GM13976 (cell line): ENCODE data around the gene MRPL28.
"Not testable (repeated sequence)": the region's sequence is repeated elsewhere in the genome, so short reads cannot be mapped to it uniquely, and the experiment has no call there.

Source experiments
- DNase-seq: peaks from one replicate; pipeline ENCODE4 v3.0.0; 2012; ENCODE audit warnings: low spot score
- CTCF ChIP-seq: IDR thresholded peaks from 2 replicates; pipeline ENCODE4 v1.5.1; 2012; ENCODE audit warnings: borderline replicate concordance, mild to moderate bottlenecking; ENCODE audit not compliant: insufficient read depth; ENCODE audit errors: extremely low read depth, missing control alignments, control extremely low read depth
- in situ Hi-C: fragments of 300-500 bp; cut with MboI; formaldehyde crosslinking; loops from one replicate; pipeline ENCODE4 v1.12.0; 2022; ENCODE audit warnings: low sequenced_read_pairs, mixed read lengths, inconsistent platforms; ENCODE audit not compliant: unreplicated experiment

The MRPL28 gene

GRCh38 chr16:370443-370842 lies at the start of gene MRPL28:
Gene MRPL28, minus strand, starts transcription at chr16:370538. Its CDS starts 320 bp downstream, at chr16:370218.
- TF ChIP-seq CTCF, result no peak
- DNase-seq, result peak; percentile 99
- in situ Hi-C loops, result no loop called here

DNA sequence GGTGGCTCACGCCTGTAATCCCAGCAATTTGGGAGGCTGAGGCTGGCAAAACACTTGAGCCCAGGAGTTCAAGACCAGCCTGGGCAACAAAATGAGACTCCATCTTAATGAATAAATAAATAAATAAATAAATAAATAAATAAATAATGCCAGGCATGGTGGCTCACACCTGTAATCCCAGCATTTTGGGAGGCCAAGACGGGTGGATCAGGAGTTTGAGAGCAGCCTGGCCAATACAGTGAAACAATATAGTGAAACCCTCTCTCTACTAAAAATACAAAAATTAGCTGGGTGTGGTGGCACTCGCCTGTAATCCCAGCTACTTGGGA lies 44.8 kb upstream of the MRPL28 start:
- DNase-seq, in situ Hi-C loops: not testable (repeated sequence)

GRCh38 chr16:414395-415169 lies 44.2 kb upstream of the MRPL28 start:
- no peak for TF ChIP-seq CTCF
- in situ Hi-C loops, result no loop called here
- DNase-seq, result peak; percentile 18

DNA sequence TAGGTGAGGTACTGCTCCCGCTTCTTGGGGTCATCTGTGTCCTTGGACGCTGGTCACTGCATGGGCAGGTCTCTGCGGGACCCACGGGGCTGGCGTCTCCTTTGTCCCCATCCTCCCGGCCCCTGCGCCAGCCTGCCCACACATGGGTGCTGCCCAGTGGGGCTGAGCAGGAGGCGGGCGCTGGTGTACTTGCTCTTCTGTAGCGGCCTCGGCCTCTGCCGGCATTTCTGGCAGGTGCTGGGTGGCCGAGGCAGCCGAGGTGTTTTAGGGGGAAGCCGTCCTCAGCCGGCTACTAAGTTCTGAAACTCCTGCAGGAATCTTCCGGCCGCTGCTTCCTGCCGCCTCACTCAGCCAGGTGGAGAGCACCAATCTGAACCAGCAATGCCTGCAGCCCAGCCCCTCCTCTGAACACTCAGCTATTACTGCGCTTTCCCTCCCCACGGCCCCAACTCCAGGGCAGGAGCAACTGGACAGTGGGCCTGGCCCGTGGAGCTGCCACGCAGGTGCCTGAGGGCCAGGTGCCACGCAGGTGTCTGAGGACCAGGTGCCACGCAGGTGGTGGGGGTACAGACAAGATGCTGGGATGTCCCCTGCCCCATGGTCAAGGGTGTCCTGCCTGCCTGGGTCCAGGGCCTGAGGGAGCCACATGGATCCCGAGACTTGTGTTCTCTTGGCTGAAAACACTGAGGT lies 41.4 kb upstream of the MRPL28 start:
- TF ChIP-seq CTCF, result no peak
- DNase-seq, result no peak
- in situ Hi-C loops, result no loop called here

GRCh38 chr16:410516-411178 lies 40.3 kb upstream of the MRPL28 start:
- no peak for TF ChIP-seq CTCF
- in situ Hi-C loops, result no loop called here
- no peak for DNase-seq

GRCh38 chr16:407253-407652 lies 36.9 kb upstream of the MRPL28 start:
- in situ Hi-C loops, result no loop called here
- DNase-seq, result no peak
- no peak for TF ChIP-seq CTCF

- in situ Hi-C loops, result no loop called here
- TF ChIP-seq CTCF, result no peak
- DNase-seq, result no peak
Observed at GRCh38 chr16:405548-406506, 35.5 kb upstream of the MRPL28 start.
